Left ventricle myocardium inferior (tissue), 1 donor: ENCODE data around the gene DDA1. TPM values are rescaled to one million over a fixed set of nuclear protein-coding genes. Genes with fewer than 3 reads are reported as not detected.

Experiments
- DNase-seq: peaks from one replicate; pipeline ENCODE4 v3.0.0-alpha.2; 2020
- H3K27ac ChIP-seq: fragments of 200-600 bp; replicated peaks from 2 replicates; pipeline ENCODE4 v1.8.0; 2021
- H3K27me3 ChIP-seq: fragments of 200-600 bp; 2 replicates; pipeline ENCODE4 v1.8.0; 2021; ENCODE audit warnings: low read depth
- H3K36me3 ChIP-seq: fragments of 200-600 bp; 2 replicates; pipeline ENCODE4 v1.8.0; 2021
- H3K4me1 ChIP-seq: fragments of 200-600 bp; 2 replicates; pipeline ENCODE4 v1.8.0; 2021
- H3K4me3 ChIP-seq: fragments of 200-600 bp; 2 replicates; pipeline ENCODE4 v1.8.0; 2021; ENCODE audit warnings: mild to moderate bottlenecking, moderate library complexity
- H3K9me3 ChIP-seq: fragments of 200-600 bp; replicated peaks from 2 replicates; pipeline ENCODE4 v1.8.0; 2021
- intact Hi-C: fragments of 100-400 bp; cut with micrococcal nuclease; formaldehyde crosslinking; loops from one replicate; pipeline ENCODE4 v1.11.0; 2022
- total RNA-seq: library from RNA; stranded (reverse); fragmentation: NEBNext Ultra II Directional; extraction: Animal tissue kit (Norgen Biotek cat#: 25700); gene quantifications from one replicate; pipeline ENCODE4 v1.2.1, GENCODE V29; 2021
- TF ChIP-seq, protein P1 (sequence below): fragments of 200-600 bp; IDR thresholded peaks from 2 replicates; pipeline ENCODE4 v1.8.0; 2021; ENCODE audit warnings: antibody characterized with exemption, mild to moderate bottlenecking, borderline replicate concordance
- donor health status: DM: no; HTN: yes; CAD: no; lungs with severe emphysema.

Gene DDA1
- total RNA-seq, 1 donor from 2014 or later = 35.7 TPM

DNA sequence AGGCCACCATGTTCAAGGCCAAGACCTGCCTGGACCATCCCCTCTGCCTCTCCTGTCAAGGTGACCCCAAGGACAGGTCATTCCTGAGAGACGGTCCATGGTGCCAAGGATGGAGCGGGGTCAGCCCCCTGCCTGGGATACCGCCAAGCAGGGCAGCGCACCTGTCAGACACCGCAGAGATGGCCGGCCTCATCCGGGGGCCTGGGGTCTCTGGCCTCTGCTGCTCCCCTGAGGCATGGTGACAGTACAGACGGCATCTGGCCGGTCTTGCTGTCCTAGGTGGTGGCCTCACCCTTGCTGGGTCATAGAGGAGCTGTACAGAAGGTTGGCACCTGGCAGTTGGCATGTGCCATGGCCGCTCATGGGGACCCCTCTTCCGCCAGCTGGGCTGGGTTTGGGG, 11.1 kb downstream of the DDA1 start:
- H3K27ac ChIP-seq = no peak overlapping the region
- intact Hi-C loops = no loop called here
- peaks cover 62% of the 10 kb centered on the region for H3K36me3 ChIP-seq

DNA sequence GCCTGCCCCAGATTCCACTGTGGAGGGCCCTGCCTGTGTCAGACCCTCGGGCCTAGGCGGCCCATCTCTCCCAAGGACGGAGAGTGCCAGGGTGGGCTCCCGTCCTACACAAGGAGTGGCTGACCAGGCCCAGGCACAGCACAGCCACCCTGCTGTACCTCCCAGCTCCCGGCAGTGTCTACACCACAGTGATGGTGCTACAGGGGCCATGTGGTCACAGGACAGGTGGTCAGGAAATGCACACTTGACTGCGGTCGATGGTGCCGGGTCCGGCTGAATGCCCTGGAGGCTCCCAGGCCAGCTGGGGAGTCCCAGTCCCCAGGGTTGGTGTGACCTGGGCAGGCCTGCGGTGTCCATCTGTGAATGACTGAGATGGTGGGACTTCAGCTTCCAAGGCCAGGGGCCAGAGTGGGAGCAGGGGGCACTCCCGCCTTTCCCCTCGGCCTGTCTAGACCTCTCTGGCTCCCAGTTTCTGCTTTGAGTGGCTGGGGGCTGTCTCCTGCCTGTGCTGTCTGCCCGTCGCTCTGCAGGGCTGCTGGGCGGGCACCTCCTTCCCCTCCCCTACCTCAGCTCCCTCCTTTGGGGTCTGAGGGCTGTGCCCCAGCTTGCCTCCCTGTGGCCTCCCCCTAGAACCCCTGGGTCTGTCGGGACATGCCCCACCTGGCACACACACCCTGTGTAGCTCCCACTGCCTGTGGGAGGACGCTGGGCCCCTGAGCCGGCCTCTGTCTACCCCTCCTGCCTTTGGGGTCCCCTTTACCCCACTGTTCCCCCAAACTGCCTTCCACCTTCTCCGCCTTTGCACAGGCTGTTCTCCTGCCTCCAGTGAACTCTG, 12.5 kb downstream of the DDA1 start:
- TF ChIP-seq, protein P1, sequence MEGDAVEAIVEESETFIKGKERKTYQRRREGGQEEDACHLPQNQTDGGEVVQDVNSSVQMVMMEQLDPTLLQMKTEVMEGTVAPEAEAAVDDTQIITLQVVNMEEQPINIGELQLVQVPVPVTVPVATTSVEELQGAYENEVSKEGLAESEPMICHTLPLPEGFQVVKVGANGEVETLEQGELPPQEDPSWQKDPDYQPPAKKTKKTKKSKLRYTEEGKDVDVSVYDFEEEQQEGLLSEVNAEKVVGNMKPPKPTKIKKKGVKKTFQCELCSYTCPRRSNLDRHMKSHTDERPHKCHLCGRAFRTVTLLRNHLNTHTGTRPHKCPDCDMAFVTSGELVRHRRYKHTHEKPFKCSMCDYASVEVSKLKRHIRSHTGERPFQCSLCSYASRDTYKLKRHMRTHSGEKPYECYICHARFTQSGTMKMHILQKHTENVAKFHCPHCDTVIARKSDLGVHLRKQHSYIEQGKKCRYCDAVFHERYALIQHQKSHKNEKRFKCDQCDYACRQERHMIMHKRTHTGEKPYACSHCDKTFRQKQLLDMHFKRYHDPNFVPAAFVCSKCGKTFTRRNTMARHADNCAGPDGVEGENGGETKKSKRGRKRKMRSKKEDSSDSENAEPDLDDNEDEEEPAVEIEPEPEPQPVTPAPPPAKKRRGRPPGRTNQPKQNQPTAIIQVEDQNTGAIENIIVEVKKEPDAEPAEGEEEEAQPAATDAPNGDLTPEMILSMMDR = no peak
- intact Hi-C loops = no loop called here
- Histone ChIP-seq H3K36me3 (peaks cover 48% of the 10 kb centered on the region), H3K4me1 (peaks cover 6% of the 10 kb centered on the region), H3K9me3 (no peaks in the 10 kb centered on the region), H3K27ac (no peak overlapping the region), H3K27me3 (no peaks in the 10 kb centered on the region), H3K4me3 (no peak overlapping the region)
- DNase-seq = no peak

More for the DNA sequence above, 11.1 kb downstream of the DDA1 start:
- peaks cover 6% of the 10 kb centered on the region for H3K4me1 ChIP-seq
- TF ChIP-seq, protein P1 = no peak
- no peaks in the 10 kb centered on the region for H3K9me3 ChIP-seq
- H3K4me3 ChIP-seq = no peak overlapping the region
- no peak for DNase-seq
- no peaks in the 10 kb centered on the region for H3K27me3 ChIP-seq

GRCh38 chr19:17322854-17323253, 13.5 kb downstream of the DDA1 start:
- TF ChIP-seq, protein P1 = no peak
- DNase-seq = no peak
- intact Hi-C loops = no loop called here
- Histone ChIP-seq H3K36me3 (peaks cover 51% of the 10 kb centered on the region), H3K27ac (no peak overlapping the region), H3K9me3 (no peaks in the 10 kb centered on the region), H3K4me3 (no peak overlapping the region), H3K27me3 (no peaks in the 10 kb centered on the region), H3K4me1 (peaks cover 6% of the 10 kb centered on the region)

- TF ChIP-seq, protein P1 = no peak
- Histone ChIP-seq H3K27me3 (no peaks in the 10 kb centered on the region), H3K4me1 (peaks cover 9% of the 10 kb centered on the region), H3K9me3 (no peaks in the 10 kb centered on the region), H3K27ac (no peak overlapping the region), H3K4me3 (no peak overlapping the region), H3K36me3 (peaks cover 46% of the 10 kb centered on the region)
- DNase-seq = no peak
- intact Hi-C loops = no loop called here
Observed at GRCh38 chr19:17323300-17323963, 14.1 kb downstream of the DDA1 start.

DNA sequence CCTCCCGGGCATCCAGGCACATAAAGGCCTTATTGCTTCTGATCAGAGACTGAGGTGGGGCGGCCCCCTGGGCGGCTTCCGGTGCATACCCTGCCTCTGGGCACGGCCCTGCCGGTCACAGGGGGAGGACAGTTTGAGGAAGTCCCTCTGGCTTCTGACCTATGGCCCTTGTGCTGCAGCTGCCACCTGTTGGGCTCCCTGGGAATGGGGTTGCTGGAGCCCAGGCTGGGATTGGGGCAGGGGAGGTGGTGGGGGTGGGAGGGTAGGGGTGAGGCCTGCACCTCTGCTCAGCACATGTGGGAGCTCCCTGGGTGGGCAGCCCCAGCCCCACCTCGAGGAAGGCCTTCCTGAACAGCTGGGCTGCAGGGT, 14.6 kb downstream of the DDA1 start:
- DNase-seq = no peak
- H3K36me3 ChIP-seq = peaks cover 46% of the 10 kb centered on the region

More for the DNA sequence above, 14.6 kb downstream of the DDA1 start:
- Histone ChIP-seq H3K4me3 (no peak overlapping the region), H3K27me3 (no peaks in the 10 kb centered on the region), H3K4me1 (peaks cover 9% of the 10 kb centered on the region), H3K27ac (no peak overlapping the region), H3K9me3 (no peaks in the 10 kb centered on the region)
- intact Hi-C loops = no loop called here
- TF ChIP-seq, protein P1 = no peak
